Mucosa of rectum (tissue), 2 donors: ENCODE data around the gene RIOK1.
A peak's percentile ranks its signal among the peaks of the same experiment; 100 is the strongest.

Experiments used
- H3K27ac ChIP-seq, 2 donors: one replicate each; pipeline ENCODE4 v1.7.0; 2013; ENCODE audit warnings: inconsistent platforms in 2 of 2, low read depth in 2 of 2, low read length in 2 of 2
- H3K27me3 ChIP-seq, 2 donors: one replicate each; pipeline ENCODE4 v1.7.0; 2013; ENCODE audit warnings: low read length in 2 of 2; ENCODE audit not compliant: control insufficient read depth in 2 of 2, insufficient read depth in 2 of 2
- H3K36me3 ChIP-seq, 2 donors: one replicate each; pipeline ENCODE4 v1.7.0; 2013; ENCODE audit warnings: low read length in 2 of 2; ENCODE audit not compliant: control insufficient read depth in 2 of 2, insufficient read depth in 2 of 2
- H3K4me1 ChIP-seq, 2 donors: one replicate each; pipeline ENCODE4 v1.7.0; 2013; ENCODE audit warnings: low read length in 2 of 2, mild to moderate bottlenecking in 1 of 2; ENCODE audit not compliant: control insufficient read depth in 2 of 2, insufficient read depth in 2 of 2
- H3K4me3 ChIP-seq, 2 donors: one replicate each; pipeline ENCODE4 v1.7.0; 2013; ENCODE audit warnings: low read length in 2 of 2
- H3K9ac ChIP-seq, 2 donors: one replicate each; pipeline ENCODE4 v1.7.0; 2013; ENCODE audit warnings: low read length in 2 of 2, low read depth in 1 of 2, mild to moderate bottlenecking in 1 of 2
- H3K9me3 ChIP-seq, 2 donors: one replicate each; pipeline ENCODE4 v1.7.0; 2013; ENCODE audit warnings: low read length in 2 of 2; ENCODE audit not compliant: control insufficient read depth in 2 of 2
- donor health status: healthy.
- donor health status: Normal muscosa, but diverticular disease.

Gene RIOK1

GRCh38 chr6:7406743-7407142 lies 17.1 kb downstream of the RIOK1 start:
- no peaks in the 10 kb centered on the region for H3K27me3 ChIP-seq
- peaks cover 0 to 2% of the 10 kb centered on the region in 2 donors for H3K4me1 ChIP-seq
- H3K4me3 ChIP-seq, result no peak overlapping the region
- H3K9ac ChIP-seq, result no peak overlapping the region
- no peaks in the 10 kb centered on the region for H3K9me3 ChIP-seq
- peaks cover 60 to 74% of the 10 kb centered on the region in 2 donors for H3K36me3 ChIP-seq
- H3K27ac ChIP-seq, result no peak overlapping the region

- H3K27ac ChIP-seq, result no peak overlapping the region
- no peaks in the 10 kb centered on the region for H3K27me3 ChIP-seq
- no peaks in the 10 kb centered on the region for H3K9me3 ChIP-seq
- H3K9ac ChIP-seq, result no peak overlapping the region
- peaks cover 41 to 63% of the 10 kb centered on the region in 2 donors for H3K36me3 ChIP-seq
- peaks cover 6 to 9% of the 10 kb centered on the region in 2 donors for H3K4me1 ChIP-seq
- H3K4me3 ChIP-seq, result peak overlapping the region in 1 of 2 donors; percentile 23
These were observed 20.1 kb downstream of the RIOK1 start for GRCh38 chr6:7409740-7410139.

GRCh38 chr6:7410851-7411250 lies 21.2 kb downstream of the RIOK1 start:
- Histone ChIP-seq H3K27ac (no peak overlapping the region), H3K9me3 (no peaks in the 10 kb centered on the region), H3K36me3 (peaks cover 43 to 63% of the 10 kb centered on the region in 2 donors), H3K4me1 (peaks cover 6 to 9% of the 10 kb centered on the region in 2 donors), H3K27me3 (no peaks in the 10 kb centered on the region), H3K4me3 (no peak overlapping the region), H3K9ac (no peak overlapping the region)

GRCh38 chr6:7411328-7411727 lies 21.7 kb downstream of the RIOK1 start:
- Histone ChIP-seq H3K27ac (no peak overlapping the region), H3K4me3 (no peak overlapping the region), H3K27me3 (no peaks in the 10 kb centered on the region), H3K36me3 (peaks cover 43 to 62% of the 10 kb centered on the region in 2 donors), H3K9me3 (no peaks in the 10 kb centered on the region), H3K9ac (no peak overlapping the region), H3K4me1 (peaks cover 6 to 9% of the 10 kb centered on the region in 2 donors)

GRCh38 chr6:7413151-7413823 lies 23.7 kb downstream of the RIOK1 start:
- H3K36me3 ChIP-seq, result peaks cover 41 to 61% of the 10 kb centered on the region in 2 donors
- H3K4me1 ChIP-seq, result peaks cover 6 to 9% of the 10 kb centered on the region in 2 donors
- no peak overlapping the region for H3K4me3 ChIP-seq
- no peaks in the 10 kb centered on the region for H3K9me3 ChIP-seq
- no peak overlapping the region for H3K9ac ChIP-seq
- H3K27me3 ChIP-seq, result no peaks in the 10 kb centered on the region
- H3K27ac ChIP-seq, result peak overlapping the region; percentile 39 to 45

DNA sequence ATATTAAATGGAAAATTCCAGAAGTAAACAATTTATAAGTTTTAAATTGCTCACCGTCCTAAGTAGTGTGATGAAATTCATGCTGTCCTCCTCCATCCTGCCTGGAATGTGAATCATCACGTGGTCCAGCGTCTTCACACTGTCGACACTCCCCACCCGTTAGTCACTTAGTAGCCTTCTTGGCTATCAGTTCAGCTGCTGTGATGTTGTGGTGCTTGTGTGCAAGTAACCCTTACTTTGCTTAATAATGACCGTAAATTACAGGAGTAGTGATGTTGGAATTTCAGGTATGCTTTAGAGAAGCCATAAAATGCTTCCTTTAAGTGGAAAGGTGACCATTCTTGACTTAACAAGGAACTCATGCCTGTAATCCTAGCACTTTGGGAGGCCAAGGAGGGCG lies 25.2 kb downstream of the RIOK1 start:
- Histone ChIP-seq H3K9me3 (no peaks in the 10 kb centered on the region), H3K27ac (no peak overlapping the region), H3K27me3 (no peaks in the 10 kb centered on the region), H3K4me3 (no peak overlapping the region), H3K4me1 (peaks cover 5 to 9% of the 10 kb centered on the region in 2 donors), H3K9ac (no peak overlapping the region), H3K36me3 (peaks cover 44 to 57% of the 10 kb centered on the region in 2 donors)

DNA sequence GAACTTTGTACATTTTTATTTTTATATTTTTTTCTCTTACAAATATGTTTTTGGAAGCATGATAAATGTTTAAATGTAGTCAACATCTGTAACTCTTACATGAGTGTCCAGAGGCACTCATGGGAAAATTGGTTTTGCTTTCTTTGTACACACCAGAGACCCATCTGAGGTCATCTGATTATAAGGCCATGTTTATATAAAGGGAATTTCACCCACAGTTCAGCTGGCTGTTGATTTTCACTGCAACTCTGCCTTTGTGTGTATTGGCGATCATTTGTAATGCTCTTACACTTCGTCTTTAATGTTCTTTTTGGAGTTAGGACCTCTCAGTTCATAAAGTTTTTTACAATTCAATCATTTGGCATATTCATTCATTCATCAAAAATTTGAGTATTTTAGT lies 28.1 kb downstream of the RIOK1 start:
- Histone ChIP-seq H3K36me3 (peaks cover 33 to 37% of the 10 kb centered on the region in 2 donors), H3K4me3 (no peak overlapping the region)

DNA sequence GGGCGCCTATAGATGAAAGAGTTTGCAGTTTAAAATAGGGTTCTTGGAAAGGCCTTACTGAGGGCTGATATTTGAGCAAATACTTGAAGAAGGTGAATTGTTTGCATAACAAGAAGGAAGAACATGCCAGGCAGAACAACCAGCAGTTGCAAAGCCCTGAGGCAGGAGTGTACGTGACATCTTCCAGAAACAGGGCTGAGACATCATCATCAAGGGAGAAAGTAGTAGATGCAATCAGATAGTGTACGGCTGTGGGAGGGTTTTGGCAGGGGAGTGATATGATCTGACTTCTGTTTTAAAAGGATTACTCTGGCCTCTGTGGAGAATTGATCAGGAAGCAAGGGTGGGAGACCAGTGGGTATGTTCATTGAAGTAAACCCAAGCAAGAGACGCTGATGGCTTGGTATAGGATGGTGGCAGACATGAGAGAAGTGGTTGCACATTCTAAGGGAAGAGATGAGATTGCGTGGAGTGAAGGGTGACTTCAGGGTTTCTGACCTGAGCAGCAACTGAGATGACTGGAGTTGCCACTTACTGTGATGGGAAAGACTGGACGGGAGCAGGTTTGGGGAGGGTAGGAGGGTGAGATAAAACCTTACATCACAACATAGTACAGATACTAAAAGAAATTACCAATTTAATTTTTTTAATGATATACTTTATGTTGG lies 28.8 kb downstream of the RIOK1 start:
- Histone ChIP-seq H3K27me3 (no peaks in the 10 kb centered on the region), H3K36me3 (peaks cover 33 to 37% of the 10 kb centered on the region in 2 donors), H3K4me3 (no peak overlapping the region), H3K9me3 (no peaks in the 10 kb centered on the region), H3K27ac (no peak overlapping the region), H3K4me1 (peaks cover 5% of the 10 kb centered on the region in 2 donors), H3K9ac (no peak overlapping the region)

More for the DNA sequence above, 28.1 kb downstream of the RIOK1 start:
- no peak overlapping the region for H3K9ac ChIP-seq
- no peaks in the 10 kb centered on the region for H3K27me3 ChIP-seq
- H3K4me1 ChIP-seq, result peaks cover 5 to 9% of the 10 kb centered on the region in 2 donors
- H3K27ac ChIP-seq, result no peak overlapping the region
- H3K9me3 ChIP-seq, result no peaks in the 10 kb centered on the region

GRCh38 chr6:7419065-7419464 lies 29.5 kb downstream of the RIOK1 start:
- H3K4me3 ChIP-seq, result no peak overlapping the region
- H3K27ac ChIP-seq, result no peak overlapping the region
- H3K4me1 ChIP-seq, result no peaks in the 10 kb centered on the region
- no peak overlapping the region for H3K9ac ChIP-seq
- H3K36me3 ChIP-seq, result peaks cover 31 to 35% of the 10 kb centered on the region in 2 donors
- no peaks in the 10 kb centered on the region for H3K27me3 ChIP-seq
- H3K9me3 ChIP-seq, result no peaks in the 10 kb centered on the region

GRCh38 chr6:7421066-7421465 lies 31.5 kb downstream of the RIOK1 start:
- Histone ChIP-seq H3K27ac (no peak overlapping the region), H3K4me1 (no peaks in the 10 kb centered on the region), H3K9me3 (no peaks in the 10 kb centered on the region)

More at GRCh38 chr6:7421066-7421465, 31.5 kb downstream of the RIOK1 start:
- no peak overlapping the region for H3K9ac ChIP-seq
- no peak overlapping the region for H3K4me3 ChIP-seq
- no peaks in the 10 kb centered on the region for H3K27me3 ChIP-seq
- peaks cover 14 to 16% of the 10 kb centered on the region in 2 donors for H3K36me3 ChIP-seq
